Hematopoietic multipotent progenitor cell treated with erythropoietin and hydrocortisone succinate and interleukin-3 and kit ligand, for 15 days (in vitro differentiated cells): ENCODE measurements around the gene EYS.

Source experiments
- DNase-seq: peaks from one replicate; pipeline ENCODE4 v3.0.0-alpha.2; 2015; ENCODE audit warnings: low spot score

EYS gene

DNA sequence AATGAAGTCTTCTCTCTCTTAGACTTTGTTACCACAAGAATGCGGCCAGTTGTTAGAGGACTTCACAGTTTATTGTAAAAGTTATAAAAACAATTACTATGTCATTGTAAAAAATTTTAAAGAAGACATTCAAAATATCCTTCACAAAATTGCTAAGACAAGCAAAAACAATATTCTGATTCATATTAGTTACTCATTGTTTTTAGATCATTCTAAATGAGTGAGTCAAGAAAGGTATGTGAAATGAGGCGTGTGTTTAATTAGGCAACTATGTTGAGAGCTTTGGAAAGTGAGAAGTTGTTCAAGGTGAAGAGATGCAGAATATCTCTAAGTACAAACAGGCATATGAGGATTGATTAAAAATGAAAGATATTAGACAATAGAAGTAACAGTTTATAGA lies 875.3 kb downstream of the EYS start:
- DNase-seq = no peak

DNA sequence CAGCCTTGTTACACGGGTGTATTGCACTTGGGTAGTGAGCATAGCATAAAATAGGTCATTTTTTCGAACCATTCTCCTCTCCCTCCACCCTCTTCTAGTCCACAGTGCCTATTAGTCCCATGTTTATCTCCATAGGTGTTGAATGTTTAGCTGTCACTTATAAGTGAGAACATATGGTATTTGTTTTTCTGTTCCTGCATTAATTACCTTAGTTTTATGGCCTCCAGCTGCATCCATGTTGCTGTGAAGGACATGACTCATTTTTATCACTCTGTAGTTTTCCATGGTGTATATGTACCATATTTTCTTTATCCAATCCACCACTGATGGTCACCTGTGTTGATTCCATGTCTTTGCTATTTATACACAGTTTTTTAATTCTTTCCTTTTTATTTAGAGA lies 889.5 kb downstream of the EYS start:
- no peak for DNase-seq

DNA sequence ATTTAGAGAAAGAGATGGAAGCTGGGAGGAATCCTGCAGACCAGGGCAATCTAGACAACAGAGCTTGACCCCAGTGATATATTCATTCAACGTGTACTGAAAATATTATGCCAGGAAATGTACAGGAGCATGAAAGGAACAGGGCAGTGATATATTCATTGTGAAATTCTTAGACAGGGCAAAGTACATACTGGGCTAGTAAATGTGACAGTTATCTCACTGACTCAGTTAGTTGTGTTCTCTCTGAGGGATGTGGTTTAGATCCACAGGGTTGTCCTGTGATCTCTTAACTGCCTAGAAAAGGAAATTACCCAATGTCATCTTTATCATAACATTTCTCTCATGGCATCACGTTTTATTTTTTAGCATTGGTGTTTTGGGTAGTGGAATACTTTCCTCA lies 891.3 kb downstream of the EYS start:
- no peak for DNase-seq

DNA sequence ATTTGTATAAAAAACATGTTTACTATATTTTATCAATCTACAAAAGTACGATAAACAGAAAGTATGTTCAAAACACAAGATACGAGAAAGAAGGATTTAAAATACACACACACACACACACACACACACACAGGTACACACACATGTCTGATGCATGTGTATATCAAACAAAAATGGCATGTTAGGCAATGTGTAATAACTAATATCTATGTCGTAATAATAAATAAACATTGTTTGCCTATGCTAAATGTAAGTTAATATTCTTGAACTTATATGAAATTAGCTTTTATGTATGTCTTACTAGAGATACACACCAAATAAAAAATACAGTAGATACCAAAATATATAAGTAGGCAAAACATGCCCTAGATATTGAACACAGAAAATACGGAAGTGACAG lies 894.9 kb downstream of the EYS start:
- no peak for DNase-seq

DNA sequence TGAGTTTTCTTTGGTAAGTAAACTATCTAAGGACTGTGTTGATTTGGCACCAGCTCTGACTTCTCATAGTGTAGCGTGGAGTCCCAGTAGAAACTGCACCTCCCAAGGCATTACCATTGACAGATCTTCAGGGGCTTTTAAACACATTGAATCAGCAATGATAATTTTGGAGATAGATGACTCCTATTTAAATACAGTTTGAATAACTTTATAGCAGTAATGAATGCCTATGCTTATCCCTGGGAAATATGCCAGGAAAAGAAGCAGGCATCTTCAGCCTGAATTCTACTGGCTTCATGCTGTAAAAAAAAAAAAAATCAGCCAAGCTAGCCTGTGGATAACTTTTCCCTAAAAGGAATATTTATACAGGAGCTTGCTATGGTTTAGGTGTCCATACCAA lies 895.9 kb downstream of the EYS start:
- DNase-seq = no peak

DNA sequence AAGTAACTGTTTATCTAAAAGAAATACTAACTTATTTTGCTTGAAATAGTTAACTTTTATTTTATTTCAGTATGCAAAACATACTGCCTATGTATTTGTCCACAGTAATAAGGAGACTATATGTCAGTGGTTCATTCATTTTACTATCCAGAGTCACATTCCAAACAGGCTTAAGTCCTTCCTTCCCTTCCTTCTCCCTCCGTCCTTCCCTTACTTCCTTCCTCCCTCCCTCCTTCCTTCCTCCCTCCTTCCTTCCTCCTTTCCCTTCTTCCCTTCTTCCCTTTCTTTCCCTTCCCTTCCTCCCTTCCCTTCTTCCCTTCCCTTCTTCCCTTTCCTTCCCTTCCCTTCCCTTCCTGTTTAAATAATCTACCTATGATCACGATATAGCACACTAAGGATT lies 899.2 kb downstream of the EYS start:
- DNase-seq = no peak

DNA sequence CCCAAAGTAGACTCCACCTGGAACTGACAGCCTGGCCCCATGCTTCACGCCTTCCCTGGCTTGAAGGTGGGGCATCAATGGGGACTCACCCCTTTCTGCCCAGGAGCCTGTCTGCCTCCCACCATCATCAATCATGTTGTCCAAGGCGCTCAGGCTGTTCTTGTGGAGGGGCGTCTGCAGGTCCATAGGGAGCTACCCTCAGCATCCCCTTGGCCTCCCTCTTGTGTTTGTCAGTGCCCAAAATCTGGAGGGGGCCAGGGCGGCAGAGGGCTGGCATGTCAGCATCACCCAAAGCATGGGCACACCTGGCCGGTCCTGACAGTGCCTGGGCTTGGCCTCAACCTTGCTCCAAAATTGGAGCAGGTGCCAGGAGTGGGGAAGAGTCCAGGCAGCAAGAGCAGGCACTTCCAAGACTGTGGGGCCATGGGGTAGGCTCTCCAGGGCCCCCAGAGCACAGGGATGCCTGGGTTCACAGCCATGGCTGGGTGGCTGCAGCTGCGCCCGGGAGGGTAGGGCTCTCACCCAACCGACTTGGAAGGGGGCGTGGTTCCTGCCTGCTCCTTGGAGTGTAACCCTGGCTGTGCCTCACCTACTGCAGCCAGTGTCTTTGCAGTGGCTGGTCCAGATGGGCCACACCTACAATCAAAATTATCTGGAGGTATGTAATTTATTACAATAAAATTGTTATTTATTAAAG lies 903.4 kb downstream of the EYS start:
- no peak for DNase-seq

DNA sequence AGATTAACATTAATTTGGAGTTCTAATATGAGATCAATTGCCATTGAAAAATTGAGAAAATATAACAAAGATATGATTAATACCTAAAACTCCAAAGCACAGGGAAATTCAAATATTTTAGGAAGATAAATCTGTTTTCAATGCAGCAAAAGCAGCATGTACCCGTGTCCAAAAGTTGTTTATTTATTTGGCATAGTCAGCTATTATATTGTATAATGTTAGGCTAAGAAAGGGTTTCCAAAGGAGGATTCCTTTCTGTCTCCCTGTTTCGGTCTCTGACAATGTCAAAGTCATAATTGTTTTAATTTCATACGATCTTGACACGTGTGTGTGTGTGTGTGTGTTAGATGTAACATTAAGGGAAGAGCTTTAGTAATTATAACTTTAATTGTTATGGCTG lies 914.5 kb downstream of the EYS start:
- no peak for DNase-seq

DNA sequence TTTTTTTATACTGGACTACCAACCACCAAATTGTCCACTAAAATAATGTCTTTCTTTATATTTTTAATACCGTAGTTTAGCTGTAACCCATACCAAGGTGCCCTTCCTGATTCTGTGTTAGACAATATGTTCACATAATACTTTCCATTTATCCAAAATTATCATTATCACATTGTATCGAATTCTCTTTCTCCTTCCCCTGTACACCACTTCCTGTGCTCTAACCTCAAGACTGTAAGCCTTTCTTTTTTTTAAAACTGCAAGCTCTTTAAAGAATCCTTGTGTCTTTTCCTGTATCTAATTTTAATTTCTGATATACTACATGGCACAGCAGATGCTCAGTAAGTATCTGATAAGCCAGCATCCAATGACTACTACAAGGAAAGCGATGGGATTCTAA lies 917.5 kb downstream of the EYS start:
- DNase-seq = no peak

DNA sequence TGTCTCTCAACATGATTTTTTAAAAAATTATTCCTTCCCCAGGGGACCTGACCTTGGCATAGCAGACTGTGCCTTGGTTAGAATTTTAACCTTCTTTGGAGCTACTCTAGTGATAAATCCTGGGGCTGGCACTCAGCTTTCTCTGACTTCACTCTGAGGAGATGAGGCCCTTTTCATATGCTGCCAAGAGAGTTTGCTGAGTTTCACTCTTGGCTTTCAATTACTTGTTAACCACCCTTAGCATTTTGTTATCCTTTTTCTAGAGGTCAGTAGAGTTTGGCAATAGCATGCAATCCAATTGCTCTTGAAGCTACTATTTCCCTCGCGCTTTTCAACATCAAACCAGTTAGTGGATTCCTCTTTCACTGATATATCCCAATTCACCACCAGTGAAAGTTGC lies 920.3 kb downstream of the EYS start:
- no peak for DNase-seq

DNA sequence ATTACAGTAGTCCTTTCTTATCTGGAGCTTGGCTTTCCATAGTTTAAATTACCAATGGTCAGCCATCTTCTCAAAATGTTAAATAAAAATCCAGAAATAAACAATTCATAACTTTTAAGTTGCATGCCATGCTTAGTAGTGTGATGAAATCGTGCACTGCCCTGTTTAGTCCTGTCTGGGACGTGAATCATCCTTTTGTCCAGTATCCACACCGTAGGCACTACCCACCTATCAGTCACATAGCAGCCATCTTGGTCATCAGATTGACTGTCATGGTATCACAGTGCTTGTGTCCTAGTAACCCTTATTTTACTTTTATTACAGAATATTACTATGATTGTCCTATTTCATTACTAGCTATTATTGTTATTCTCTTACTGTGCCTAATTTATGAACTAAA lies 924.1 kb downstream of the EYS start:
- DNase-seq = no peak

DNA sequence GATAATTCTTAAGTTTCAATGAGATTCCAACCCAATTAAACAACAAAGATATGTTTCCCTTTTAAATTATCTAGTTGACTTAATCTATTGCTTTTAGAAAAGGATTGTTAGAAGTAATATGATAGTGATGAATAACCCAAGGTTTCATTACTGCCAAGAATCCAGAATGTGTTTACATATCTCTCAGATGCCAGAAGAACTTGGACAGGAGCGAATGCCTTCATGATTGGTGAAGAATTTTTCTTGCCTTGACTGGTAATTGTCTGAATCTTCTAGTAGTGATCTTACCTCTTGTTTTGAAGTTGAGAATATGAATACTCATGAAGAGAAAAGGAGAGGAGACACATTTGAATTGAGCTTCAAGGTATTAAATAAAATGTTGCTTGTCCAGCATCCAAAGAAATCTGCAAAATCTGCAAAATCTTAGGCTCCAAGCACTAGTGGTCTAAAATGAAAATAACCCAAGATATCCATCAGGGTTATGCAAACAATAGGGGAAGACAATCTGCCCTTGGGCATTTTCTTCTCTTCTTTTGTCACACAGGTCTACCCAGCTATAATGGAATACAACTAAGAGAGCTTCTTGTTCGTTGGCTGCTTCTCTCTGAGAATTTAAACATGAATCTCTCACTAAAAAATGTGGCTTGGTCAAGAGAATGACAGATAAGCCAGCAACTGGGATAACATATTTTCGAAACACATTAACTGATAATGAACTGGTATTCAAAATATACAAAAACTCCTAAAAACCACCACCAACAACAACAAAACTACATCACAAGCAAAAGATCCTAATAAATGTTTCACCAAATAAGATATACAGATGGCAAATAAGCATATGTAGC lies 928.9 kb downstream of the EYS start:
- no peak for DNase-seq

DNA sequence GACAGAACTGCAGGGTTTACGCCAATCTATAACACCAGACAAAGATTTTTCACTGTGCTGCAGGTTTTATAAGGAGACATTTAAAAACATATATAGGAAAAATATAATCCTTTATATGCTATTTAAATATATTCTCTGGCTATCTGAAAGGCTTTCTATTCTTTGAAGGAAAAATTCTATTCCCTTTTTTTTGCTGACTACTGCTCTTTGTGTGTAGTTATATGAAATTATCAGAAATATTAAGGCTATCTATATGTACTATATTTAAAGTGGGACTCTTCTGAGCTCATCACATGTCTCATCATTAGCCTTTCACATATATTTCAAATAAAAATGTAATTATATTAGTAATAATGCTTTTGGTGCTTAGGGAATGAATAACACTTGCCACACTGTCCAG lies 930.7 kb downstream of the EYS start:
- DNase-seq = no peak

DNA sequence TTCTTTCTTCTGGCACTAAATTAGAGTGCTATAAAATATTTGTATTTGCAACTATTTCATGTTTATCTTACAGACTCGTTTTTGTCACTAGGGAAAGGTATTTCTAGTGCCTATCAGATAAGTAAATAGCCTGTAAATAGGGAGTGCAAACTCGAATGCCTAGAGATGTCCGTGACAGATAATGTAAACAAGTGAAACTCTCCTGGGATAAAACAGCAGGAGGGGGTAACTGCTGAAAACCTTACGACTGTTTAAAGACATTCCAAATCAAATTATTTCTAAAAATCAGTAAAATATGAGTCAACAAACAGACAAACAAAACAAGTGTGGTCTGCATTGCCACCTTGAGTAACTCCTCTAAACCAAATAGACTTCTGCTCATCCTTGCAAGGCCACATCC lies 932.1 kb downstream of the EYS start:
- no peak for DNase-seq

DNA sequence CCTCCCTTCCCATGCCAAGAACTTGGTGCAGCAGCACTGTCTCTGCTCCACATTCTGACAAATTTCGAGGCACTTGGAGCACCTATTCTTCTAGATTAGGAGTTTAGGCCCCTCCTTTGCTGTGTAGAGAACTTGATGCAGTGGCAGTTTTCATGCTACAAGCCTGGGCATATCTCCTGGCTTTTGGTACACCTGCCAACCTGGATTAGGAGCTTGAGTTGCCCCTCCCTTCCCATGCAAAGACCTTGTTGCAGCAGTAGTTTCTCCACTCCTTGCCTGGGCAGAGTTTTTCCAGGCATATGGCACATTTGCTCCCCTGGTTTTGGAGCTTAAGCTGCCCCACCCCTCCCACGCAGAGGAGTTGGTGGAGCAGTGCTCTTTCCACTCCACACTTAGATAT lies 956.1 kb downstream of the EYS start:
- DNase-seq = no peak

DNA sequence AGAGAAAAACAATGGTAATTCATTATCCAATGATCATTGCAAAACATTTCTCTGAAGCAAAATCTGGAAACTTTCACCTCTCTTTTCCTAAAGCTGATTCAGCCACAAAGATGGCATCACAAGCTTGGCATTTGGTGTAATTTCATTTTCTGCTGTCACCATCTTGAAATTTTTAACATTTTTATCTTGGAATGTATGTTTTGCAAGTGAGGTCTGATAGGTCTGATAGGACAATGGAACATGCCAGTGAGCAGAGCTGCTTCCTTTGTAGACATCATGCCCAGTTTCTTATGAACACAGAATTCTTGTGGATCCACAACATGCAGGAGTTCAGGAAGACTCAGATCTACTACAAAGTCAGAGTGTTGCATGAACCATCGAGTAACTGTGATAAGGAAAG lies 969.6 kb downstream of the EYS start:
- no peak for DNase-seq

DNA sequence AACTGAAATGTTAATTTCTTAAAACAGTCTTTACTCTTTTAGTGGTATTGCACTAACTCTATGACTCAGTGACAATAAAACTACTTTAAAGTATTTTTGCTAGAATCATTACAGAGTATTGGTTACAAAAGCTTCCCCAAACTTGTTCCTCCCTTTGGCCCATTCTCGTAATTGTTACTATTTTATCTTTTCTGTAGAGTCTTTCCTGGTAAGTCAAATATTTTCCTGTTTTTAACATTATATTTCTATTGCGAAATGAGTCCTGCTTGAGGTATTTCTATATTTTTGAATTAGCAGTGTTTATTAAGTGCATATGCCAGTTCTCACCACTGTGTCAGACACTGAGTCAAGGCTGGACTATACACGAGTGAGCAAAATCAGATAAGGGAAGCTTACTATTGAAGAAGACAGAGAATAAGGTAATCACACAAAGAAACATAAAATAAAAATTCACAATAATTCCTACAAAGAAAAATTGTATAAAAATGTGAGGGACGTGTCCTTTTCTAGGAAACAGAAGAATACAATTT lies 970.5 kb downstream of the EYS start:
- no peak for DNase-seq

DNA sequence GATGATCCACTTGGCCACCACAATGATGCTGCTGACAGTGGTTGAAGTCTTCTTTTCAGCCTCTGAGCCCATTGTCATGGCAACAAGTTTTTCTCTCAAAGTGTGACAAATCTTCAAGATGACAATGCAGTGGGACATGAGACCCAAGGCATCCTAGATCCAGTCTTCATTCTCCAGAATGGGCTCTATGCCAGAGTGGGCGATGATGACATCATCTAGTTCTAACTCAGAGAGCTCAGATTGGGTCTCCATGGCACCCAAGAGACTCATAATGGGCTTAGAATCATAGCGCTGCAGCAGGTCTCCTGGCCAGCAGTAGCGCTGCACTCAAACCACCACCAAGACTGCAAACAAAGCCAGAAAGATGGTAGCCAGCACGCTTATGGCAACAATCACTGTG lies 973.6 kb downstream of the EYS start:
- DNase-seq = no peak

DNA sequence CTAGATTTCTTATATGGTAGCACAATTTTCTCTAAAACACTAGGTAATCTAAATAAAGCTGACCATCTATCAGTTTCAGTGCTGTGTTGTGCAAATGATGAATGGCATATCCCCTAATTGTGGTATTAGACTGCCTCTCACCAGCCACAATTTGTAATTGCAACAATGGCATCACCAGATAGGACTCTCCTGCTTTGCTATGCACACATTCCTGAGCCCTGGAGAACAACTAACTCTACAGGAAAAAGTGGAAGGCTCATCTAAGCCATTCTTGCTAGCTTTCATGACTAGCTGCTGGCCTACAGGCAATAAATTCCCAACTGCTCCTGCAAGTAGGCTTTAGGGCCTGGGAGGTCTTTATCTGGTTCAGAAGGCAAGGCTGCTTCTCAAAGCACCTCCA lies 974.1 kb downstream of the EYS start:
- no peak for DNase-seq

DNA sequence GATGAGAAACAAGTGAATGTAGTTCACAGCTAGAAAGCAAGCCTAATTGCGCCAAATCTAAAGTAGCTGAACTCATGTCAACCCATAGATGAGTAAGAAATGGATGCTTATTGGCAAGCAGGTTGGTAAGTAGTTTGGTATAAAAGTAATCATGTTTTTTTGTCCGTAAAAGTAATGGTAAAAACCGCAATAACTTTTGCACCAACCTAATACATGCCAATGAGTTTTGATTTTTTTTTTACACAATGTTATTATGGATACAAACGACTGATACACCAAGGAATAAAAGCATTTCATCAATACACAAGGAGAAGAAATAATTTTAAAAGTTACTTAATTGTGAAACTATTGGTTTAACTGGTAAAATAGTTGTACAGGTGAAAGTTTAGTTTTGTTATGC lies 977.5 kb downstream of the EYS start:
- no peak for DNase-seq

DNA sequence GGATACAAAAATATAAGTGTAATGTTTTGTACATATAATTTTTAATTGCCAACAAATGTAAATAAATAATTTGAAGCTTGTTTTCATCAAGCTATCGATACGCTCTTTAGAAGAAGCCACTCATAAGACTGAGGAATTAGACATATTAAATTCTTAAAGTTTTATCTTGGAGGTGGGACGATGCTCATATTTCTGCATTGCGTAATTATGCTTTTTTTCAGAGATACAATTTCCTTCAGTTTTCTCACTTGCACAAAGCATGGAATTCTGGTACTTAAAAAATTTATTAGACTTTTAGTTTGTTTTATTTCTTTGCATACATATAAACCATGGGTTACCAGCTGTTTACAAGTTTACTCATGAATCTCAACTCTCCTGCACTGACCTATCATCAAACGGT lies 980.0 kb downstream of the EYS start:
- no peak for DNase-seq

DNA sequence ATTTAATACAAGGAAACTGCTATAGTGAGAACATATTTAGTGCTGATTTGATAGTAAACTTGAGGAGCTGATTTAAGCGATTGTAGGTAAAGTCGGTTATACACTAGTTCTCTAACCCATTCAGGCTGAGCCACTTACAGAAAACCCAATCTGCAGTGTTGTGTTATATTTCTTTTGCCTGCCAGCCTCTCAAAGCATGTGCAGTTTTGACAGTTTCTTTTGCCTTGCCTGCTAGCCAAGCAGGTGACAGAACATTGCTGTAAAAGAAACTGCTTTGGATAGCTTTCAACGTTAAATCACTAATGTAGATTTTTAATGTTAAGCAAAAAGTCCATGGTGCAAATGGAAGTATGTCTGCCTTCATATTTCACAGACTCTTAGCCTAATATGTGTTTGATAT lies 982.9 kb downstream of the EYS start:
- DNase-seq = no peak

DNA sequence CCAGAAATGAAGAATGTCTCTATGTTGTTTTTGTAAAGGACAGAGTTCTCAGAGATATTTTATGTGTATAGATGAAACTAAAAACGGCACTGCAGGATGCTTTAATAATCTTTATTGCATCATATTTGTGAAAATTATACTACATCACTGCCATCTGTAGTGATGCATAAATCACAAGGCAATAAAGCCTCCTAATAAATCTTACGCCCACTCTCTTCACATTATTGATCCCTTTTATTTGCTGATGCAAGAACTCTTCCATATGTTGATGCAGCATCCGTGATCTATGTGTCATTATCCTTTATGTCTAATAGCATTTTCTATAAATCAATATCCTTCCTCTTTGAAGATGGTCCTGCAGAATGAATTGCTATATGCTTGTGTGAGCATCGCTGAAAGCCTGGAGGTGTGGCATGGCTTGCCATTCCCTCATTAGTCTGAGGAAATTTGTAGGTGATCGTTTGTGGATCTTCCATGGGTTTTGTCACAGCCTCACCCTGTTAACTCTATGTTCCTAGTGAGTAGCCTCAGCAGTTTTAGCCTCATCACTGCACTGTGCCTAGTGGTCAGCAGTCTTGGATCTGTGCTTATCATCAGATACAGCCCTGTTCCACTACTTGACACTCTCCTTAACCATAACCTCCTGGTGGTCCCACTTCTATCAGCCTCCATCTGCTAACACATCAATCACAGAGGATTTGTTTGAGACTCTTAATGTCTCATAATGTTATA lies 983.5 kb downstream of the EYS start:
- DNase-seq = no peak
